Activated naive CD4-positive, alpha-beta T cell treated with anti-CD3 and anti-CD28 coated beads, Interleukin-2, amount 50 U/mL, for 24 hours (primary cell): ENCODE measurements around the gene IQCH.

Source experiments
- H3K27ac Mint-ChIP-seq: one replicate; pipeline ENCODE4 v1.8.0; 2021; ENCODE audit warnings: mild to moderate bottlenecking, mixed read lengths
- H3K27me3 Mint-ChIP-seq: one replicate; pipeline ENCODE4 v1.8.0; 2021; ENCODE audit warnings: mixed read lengths
- H3K36me3 Mint-ChIP-seq: one replicate; pipeline ENCODE4 v1.8.0; 2021; ENCODE audit warnings: mixed read lengths
- H3K4me1 Mint-ChIP-seq: one replicate; pipeline ENCODE4 v1.8.0; 2021; ENCODE audit warnings: mixed read lengths
- H3K4me3 Mint-ChIP-seq: one replicate; pipeline ENCODE4 v1.8.0; 2021; ENCODE audit warnings: mild to moderate bottlenecking, mixed read lengths
- H3K9me3 Mint-ChIP-seq: one replicate; pipeline ENCODE4 v1.8.0; 2021; ENCODE audit warnings: mixed read lengths

Gene IQCH

GRCh38 chr15:67495585-67495984, 241.0 kb downstream of the IQCH start:
- H3K4me3 Mint-ChIP-seq: no peak overlapping the region
- H3K4me1 Mint-ChIP-seq: no peaks in the 10 kb centered on the region
- no peak overlapping the region for H3K27ac Mint-ChIP-seq
- H3K27me3 Mint-ChIP-seq: no peaks in the 10 kb centered on the region
- H3K36me3 Mint-ChIP-seq: peaks cover 6% of the 10 kb centered on the region
- no peaks in the 10 kb centered on the region for H3K9me3 Mint-ChIP-seq

- Mint-ChIP-seq H3K9me3 (no peaks in the 10 kb centered on the region), H3K27ac (no peak overlapping the region), H3K27me3 (no peaks in the 10 kb centered on the region), H3K4me1 (no peaks in the 10 kb centered on the region), H3K36me3 (peaks cover 3% of the 10 kb centered on the region), H3K4me3 (no peak overlapping the region)
These were observed 246.7 kb downstream of the IQCH start for GRCh38 chr15:67501177-67501835.

DNA sequence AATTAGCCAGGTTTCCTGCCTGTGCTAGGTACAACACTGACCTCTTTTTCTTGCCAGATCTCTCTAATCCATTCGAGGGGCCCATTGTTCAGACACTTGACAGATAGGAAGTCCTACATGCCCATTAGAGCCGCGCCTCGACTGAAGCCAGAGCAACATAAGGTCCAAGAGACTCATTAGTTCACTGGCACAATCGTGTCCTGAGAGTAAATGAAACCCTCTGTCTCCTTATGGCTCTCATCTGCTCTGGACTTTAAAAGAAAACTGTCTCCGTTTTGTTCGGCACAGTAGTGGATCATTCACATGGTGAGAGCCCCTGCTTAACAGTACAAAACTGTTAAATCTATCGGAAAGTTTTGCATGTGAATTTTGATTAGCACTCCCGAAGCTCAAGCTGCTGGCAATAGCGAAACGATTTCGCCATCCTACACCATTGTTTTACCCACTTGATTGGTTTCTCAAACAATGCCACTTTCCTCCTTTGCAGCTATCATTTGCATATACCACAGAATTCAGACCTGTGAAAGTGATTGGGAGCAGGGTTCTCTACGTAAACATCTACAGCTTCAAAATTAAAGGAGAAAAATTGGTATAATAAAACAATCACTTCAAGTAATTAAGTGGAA, 247.4 kb downstream of the IQCH start:
- H3K9me3 Mint-ChIP-seq: no peaks in the 10 kb centered on the region
- peaks cover 1% of the 10 kb centered on the region for H3K36me3 Mint-ChIP-seq
- H3K27me3 Mint-ChIP-seq: no peaks in the 10 kb centered on the region
- no peak overlapping the region for H3K4me3 Mint-ChIP-seq
- H3K4me1 Mint-ChIP-seq: no peaks in the 10 kb centered on the region
- no peak overlapping the region for H3K27ac Mint-ChIP-seq

DNA sequence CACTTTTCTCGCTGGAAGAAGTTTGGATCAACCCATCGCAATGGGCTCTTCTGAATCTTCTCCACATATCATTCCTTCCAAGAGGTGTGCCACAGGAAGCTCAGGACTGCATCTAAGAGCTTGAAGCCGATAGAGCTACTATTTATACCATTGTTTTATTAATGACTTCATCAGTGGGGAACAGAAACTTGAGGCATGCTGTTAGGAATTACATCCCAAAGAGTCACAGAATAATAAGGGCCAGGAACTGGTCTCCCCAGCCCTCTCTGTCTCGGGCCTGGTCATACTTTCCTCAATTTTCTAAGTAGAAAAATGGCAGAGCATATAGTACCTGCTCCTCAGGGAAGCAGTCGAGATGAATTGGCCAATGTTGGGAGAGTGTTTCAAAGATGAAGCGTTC, 249.5 kb downstream of the IQCH start:
- no peak overlapping the region for H3K4me3 Mint-ChIP-seq
- no peaks in the 10 kb centered on the region for H3K9me3 Mint-ChIP-seq
- H3K36me3 Mint-ChIP-seq: peaks cover 2% of the 10 kb centered on the region
- no peaks in the 10 kb centered on the region for H3K4me1 Mint-ChIP-seq
- H3K27ac Mint-ChIP-seq: no peak overlapping the region
- H3K27me3 Mint-ChIP-seq: no peaks in the 10 kb centered on the region

DNA sequence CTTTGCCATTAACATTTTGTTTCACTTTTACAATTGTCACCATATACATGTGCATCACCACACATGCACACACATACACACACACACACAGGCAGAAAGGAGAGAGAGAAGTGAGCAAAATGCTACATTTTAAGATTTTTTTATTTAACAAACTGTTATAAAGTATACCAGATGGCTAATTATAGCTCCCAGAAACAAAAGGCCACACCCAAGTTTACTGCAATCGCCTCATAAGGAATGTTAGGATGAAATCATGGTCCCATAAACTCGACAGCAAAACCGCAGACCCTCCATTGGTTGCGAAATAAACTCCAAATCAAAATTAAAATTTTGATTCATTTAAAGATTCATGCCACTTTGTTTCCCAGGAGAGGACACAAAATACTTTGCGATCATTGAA, 250.2 kb downstream of the IQCH start:
- H3K9me3 Mint-ChIP-seq: no peaks in the 10 kb centered on the region
- H3K27ac Mint-ChIP-seq: no peak overlapping the region
- H3K4me1 Mint-ChIP-seq: no peaks in the 10 kb centered on the region
- H3K4me3 Mint-ChIP-seq: no peak overlapping the region
- H3K36me3 Mint-ChIP-seq: peaks cover 2% of the 10 kb centered on the region
- no peaks in the 10 kb centered on the region for H3K27me3 Mint-ChIP-seq

- no peaks in the 10 kb centered on the region for H3K9me3 Mint-ChIP-seq
- no peak overlapping the region for H3K27ac Mint-ChIP-seq
- H3K27me3 Mint-ChIP-seq: no peaks in the 10 kb centered on the region
- no peak overlapping the region for H3K4me3 Mint-ChIP-seq
- peaks cover 2% of the 10 kb centered on the region for H3K36me3 Mint-ChIP-seq
- H3K4me1 Mint-ChIP-seq: no peaks in the 10 kb centered on the region
These were observed 251.3 kb downstream of the IQCH start for GRCh38 chr15:67505675-67506572.

DNA sequence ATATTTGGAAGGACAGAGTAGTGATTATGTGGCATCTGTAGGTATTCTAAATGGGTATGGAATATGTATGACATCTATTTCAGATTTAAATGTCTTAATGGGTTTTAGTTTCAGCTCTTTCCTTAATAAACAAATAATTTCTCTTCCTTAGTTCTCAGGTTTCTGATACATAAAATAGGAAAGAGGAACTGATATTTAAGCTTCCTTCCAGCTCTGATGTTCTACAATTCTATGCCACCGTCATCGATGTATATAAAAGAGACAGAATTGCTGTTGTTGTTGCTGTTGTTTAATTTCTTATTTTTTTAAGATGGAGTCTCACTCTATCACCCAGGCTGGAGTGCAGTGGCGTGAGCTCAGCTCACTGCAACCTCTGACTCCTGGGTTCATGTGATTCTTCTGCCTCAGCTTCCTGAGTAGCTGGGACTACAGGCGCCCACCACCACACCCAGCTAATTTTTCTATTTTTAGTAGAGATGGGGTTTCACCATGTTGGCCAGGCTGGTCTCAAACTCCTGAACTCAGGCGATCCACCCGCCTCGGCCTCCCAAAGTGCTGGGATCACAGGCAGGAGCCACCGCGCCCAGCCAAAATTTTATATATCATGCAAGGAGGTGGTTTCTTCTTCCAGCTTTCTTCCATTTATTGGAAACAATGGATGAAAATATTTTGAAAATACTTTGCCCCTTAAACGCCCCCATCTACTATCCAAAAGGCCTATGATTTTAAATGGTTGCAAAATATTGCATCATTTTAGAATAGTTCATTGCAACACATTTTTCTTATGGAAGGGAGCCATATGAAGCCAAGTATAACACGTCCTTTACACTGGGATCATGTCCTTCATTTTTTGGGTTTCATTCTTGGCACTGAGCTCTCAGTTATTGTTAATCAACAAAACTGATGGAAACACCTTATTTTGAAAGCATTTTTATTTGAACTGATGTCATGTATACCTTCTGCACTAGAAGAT, 252.5 kb downstream of the IQCH start:
- H3K4me1 Mint-ChIP-seq: no peaks in the 10 kb centered on the region
- H3K36me3 Mint-ChIP-seq: peaks cover 3% of the 10 kb centered on the region
- no peak overlapping the region for H3K4me3 Mint-ChIP-seq
- no peaks in the 10 kb centered on the region for H3K9me3 Mint-ChIP-seq
- no peak overlapping the region for H3K27ac Mint-ChIP-seq
- H3K27me3 Mint-ChIP-seq: no peaks in the 10 kb centered on the region

DNA sequence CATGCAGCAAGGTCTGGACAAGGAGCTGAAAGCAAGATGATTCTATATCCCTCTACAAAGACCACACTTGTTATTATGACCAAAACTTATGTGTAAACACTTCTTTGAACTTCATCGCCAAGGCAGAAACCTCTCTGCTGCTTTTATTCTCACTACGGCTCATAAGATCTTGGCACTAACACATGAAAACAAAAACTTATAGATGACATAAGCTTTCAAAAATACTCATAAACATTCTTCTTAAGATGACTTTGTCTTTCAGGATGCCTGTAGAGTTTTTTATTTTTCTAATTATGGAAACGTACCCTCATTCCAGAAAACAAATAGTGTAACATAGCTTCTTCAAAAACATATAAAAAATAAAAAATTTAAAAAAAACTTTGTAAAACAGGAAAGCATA, 253.8 kb downstream of the IQCH start:
- Mint-ChIP-seq H3K4me1 (no peaks in the 10 kb centered on the region), H3K36me3 (peaks cover 11% of the 10 kb centered on the region), H3K27me3 (no peaks in the 10 kb centered on the region), H3K4me3 (no peak overlapping the region), H3K27ac (no peak overlapping the region), H3K9me3 (no peaks in the 10 kb centered on the region)

- Mint-ChIP-seq H3K27ac (no peak overlapping the region), H3K36me3 (peaks cover 11% of the 10 kb centered on the region)
These were observed 255.3 kb downstream of the IQCH start for GRCh38 chr15:67509918-67510317.

DNA sequence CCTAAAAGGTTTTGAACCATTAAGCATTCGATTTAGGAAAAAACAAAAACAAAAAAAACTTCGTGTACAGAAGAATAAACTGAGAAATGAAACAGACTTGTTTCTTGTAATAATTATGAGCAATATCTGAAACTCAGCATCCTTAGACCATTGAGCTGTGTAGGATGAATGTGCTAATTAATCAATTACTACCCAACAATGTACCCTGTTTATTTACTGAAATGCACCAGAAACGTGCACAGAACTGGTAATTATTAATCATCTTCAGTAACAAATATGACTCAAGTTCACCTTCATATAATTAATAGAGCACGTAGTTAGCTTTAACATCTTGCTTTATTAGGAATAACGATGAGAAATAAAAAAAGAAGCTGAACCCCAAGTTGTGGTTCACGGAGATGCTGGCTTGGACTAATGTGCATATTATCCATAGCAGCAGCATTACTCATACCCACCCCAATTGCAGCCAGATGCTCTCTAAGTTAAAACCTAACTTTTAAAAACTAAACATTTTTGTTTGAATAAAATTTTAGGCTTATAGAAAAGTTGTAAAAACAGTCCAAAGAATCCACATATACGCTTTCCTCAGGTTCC, 256.1 kb downstream of the IQCH start:
- no peak overlapping the region for H3K27ac Mint-ChIP-seq
- H3K9me3 Mint-ChIP-seq: no peaks in the 10 kb centered on the region
- H3K36me3 Mint-ChIP-seq: peaks cover 13% of the 10 kb centered on the region

More at GRCh38 chr15:67509918-67510317, 255.3 kb downstream of the IQCH start:
- no peaks in the 10 kb centered on the region for H3K4me1 Mint-ChIP-seq
- H3K9me3 Mint-ChIP-seq: no peaks in the 10 kb centered on the region
- no peak overlapping the region for H3K4me3 Mint-ChIP-seq
- H3K27me3 Mint-ChIP-seq: no peaks in the 10 kb centered on the region

DNA sequence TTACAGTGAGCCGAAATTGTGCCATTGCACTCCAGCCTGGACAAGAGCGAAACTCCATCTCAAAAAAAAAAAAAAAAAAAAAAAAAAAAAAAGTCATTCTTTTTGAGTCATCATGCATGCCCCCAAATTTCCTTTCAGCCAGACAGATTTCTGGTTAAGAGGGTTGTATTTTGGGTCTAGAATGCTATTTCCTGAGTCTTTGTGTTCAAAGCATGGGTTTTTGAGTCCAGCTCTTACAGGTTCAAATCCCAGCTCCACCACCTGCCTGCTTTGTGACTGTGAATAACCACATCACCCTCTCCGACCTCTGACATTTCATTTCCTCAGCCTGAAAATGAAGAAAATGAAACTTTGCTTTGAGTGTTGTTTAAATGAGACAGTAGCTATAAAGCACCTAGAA, 257.0 kb downstream of the IQCH start:
- peaks cover 13% of the 10 kb centered on the region for H3K36me3 Mint-ChIP-seq
- no peaks in the 10 kb centered on the region for H3K27me3 Mint-ChIP-seq
- no peak overlapping the region for H3K4me3 Mint-ChIP-seq
- no peaks in the 10 kb centered on the region for H3K4me1 Mint-ChIP-seq
- H3K27ac Mint-ChIP-seq: no peak overlapping the region
- no peaks in the 10 kb centered on the region for H3K9me3 Mint-ChIP-seq

More for the DNA sequence above, 256.1 kb downstream of the IQCH start:
- Mint-ChIP-seq H3K4me3 (no peak overlapping the region), H3K4me1 (no peaks in the 10 kb centered on the region), H3K27me3 (no peaks in the 10 kb centered on the region)

DNA sequence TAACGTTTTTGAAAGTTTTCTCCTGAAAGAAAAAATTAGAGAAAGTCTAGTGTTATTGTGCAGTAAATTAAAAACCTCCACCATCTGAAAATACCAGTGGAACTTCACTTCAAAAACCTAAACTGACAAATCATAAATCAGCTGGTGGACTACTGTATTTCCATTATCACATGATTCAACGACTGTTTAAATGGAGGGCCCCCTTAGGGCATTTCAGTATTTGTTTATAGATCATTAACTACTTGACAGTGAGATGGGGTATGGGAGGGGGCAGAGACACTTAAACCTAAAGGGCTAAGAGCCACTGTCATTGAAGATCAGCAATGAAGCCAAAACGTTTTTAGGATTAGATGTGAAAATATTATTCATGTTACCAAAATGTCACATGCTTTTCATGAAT, 257.6 kb downstream of the IQCH start:
- no peak overlapping the region for H3K27ac Mint-ChIP-seq
- no peaks in the 10 kb centered on the region for H3K9me3 Mint-ChIP-seq
- peaks cover 13% of the 10 kb centered on the region for H3K36me3 Mint-ChIP-seq
- H3K27me3 Mint-ChIP-seq: no peaks in the 10 kb centered on the region
- no peak overlapping the region for H3K4me3 Mint-ChIP-seq
- no peaks in the 10 kb centered on the region for H3K4me1 Mint-ChIP-seq

GRCh38 chr15:67512933-67513714, 258.5 kb downstream of the IQCH start:
- H3K4me1 Mint-ChIP-seq: no peaks in the 10 kb centered on the region
- H3K27me3 Mint-ChIP-seq: no peaks in the 10 kb centered on the region
- H3K4me3 Mint-ChIP-seq: no peak overlapping the region
- no peaks in the 10 kb centered on the region for H3K9me3 Mint-ChIP-seq
- H3K36me3 Mint-ChIP-seq: peaks cover 13% of the 10 kb centered on the region
- H3K27ac Mint-ChIP-seq: no peak overlapping the region

- Mint-ChIP-seq H3K4me1 (no peaks in the 10 kb centered on the region), H3K36me3 (peaks cover 11% of the 10 kb centered on the region), H3K9me3 (no peaks in the 10 kb centered on the region), H3K27me3 (no peaks in the 10 kb centered on the region), H3K4me3 (no peak overlapping the region), H3K27ac (no peak overlapping the region)
These were observed 260.5 kb downstream of the IQCH start for GRCh38 chr15:67515090-67515489.
